Thoracic aorta endothelial cell (primary cell): ENCODE measurements around the gene TRAF4. TPM values are rescaled to one million over a fixed set of nuclear protein-coding genes. Genes with fewer than 3 reads are reported as not detected.

Experiments
- small RNA-seq: library from RNA; depleted of rRNA; stranded (forward); fragments of <200 nt; gene quantifications from one replicate; pipeline ENCODE3, GENCODE V24; 2012
- total RNA-seq: library from RNA; depleted of rRNA; stranded (reverse); fragments of >200 nt; gene quantifications from 2 replicates; pipeline ENCODE4 v1.2.3, GENCODE V29; 2012

Gene TRAF4
- total RNA-seq, result 24.6 and 27.9 TPM in 2 replicates

DNA sequence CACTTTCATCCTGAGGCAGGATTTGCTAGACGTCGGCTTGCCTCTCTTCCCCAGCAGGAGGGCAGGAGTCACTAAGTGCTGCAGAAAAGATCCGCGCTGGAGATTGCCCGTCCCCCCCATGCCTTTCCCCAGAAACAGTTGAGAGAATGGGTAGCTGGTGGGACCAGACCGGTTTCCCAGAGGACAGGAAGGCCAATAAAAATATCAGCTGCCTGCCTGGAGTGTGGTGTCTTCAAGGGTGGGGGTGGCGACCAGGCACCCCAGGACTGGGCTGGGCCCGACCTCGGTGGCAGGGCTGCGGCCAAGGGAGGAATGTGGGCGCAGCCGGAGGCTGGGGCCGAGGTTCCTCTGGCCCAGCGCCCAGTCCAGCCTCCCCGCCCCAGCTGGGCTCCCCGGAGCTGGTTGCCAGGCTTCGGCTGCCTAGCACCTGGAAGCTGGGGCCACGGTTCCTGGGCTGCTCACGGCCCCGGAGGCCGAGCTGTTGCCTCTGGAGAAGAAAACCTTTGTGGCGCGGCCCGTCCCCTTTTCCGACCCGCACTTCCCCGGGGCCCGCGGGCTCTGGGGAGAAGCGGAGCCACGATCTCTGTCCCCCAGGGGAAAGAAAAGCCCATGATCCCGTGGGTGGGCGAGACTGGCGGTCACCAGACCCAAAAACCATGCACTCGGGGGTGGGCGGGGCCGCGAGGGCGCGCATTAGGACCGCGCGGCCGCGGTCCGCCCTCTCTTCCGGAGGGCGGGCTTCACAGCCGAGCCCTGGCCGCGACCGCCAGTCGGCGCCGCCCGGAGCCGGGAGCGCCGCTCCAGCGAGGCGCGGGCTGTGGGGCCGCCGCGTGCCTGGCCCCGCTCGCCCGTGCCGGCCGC, at the start of gene TRAF4:
Gene TRAF4 (plus strand): TSS at position 769 of the 861 bp plus-strand sequence. CDS start 102 bp downstream, outside the sequence.

DNA sequence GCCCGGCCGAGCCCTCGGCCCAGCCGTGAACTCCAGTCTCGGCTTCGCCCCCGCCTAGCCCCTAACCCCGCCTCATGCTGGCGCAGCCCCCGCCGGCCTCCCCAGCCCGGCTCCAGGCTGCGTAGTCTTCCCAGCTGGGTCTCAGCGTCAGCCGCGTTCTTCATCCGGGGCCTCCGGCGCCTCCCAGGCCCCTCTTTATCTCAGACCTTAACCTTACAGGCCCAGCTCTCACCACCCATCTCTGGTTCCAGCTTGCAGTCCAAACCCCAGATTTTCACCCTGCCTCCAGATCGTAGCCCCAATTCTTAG, 32.1 kb upstream of the TRAF4 start, which contains the start of gene PROCA1:
Gene PROCA1 (minus strand): TSS at position 166 of the 309 bp plus-strand sequence. CDS start 228 bp downstream, outside the sequence.

DNA sequence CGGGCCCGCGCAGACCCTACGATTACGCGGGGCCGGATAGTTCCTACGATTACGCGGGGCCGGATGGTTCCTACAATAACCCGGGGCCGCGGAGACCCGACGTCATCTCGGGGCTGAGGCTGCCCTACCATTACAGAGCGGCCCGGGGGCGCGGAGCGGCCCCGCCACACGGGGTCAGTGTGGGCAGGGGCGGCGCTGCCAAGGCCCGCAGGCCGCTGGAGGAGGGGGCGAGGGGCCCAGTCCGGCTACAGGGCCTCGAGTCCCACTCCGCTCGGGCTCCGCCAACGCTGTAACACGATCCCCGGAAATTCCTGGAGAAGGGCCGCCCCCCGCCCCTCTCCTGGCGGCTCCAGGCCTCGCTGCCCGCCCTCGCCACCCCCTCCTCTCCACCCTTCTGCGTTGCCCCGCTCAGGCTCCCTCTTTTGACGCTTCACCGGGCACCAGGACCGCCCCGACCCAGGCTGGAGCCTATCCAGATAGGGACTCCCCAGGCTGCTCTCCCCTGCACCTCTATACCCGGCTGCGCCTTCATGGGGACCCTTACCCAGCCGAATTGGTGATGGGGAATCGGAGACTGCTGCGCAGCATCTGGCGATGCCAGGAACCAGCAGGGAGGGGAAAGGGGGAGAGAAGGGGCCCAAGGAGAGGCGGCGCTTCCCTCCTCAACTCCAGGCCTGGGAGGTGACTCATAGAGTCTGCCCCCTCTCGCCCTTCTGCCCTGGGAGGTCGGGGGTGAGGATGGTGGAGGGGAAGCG, 26.1 kb upstream of the TRAF4 start, which contains the start of gene RAB34:
Gene RAB34 (minus strand): TSS at position 291 of the 755 bp plus-strand sequence. CDS start 602 bp downstream, outside the sequence.

DNA sequence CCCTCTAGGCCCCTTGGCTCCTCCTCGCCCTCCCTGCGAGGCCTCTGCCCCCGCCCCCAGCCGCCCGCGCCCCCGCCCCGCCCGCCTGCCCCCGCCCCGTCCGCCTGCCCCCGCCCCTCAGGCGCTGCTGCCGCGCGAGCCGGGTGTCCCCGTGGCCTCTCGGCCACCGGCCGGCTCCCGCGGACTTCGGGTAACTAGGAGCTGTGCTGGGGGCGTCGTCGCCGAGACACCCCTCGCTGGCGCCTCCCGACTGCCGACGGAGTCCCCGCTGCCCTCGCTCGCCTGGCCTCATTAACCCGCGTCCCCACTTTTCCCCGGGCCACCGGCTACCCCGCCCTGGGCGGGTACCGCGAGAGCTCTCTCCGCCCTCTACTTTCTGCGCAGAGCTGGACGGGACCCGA, 17.6 kb upstream of the TRAF4 start, which contains the start of gene TLCD1:
Gene TLCD1 (minus strand): TSS at position 8 of the 401 bp plus-strand sequence. CDS start 136 bp downstream, outside the sequence.

DNA sequence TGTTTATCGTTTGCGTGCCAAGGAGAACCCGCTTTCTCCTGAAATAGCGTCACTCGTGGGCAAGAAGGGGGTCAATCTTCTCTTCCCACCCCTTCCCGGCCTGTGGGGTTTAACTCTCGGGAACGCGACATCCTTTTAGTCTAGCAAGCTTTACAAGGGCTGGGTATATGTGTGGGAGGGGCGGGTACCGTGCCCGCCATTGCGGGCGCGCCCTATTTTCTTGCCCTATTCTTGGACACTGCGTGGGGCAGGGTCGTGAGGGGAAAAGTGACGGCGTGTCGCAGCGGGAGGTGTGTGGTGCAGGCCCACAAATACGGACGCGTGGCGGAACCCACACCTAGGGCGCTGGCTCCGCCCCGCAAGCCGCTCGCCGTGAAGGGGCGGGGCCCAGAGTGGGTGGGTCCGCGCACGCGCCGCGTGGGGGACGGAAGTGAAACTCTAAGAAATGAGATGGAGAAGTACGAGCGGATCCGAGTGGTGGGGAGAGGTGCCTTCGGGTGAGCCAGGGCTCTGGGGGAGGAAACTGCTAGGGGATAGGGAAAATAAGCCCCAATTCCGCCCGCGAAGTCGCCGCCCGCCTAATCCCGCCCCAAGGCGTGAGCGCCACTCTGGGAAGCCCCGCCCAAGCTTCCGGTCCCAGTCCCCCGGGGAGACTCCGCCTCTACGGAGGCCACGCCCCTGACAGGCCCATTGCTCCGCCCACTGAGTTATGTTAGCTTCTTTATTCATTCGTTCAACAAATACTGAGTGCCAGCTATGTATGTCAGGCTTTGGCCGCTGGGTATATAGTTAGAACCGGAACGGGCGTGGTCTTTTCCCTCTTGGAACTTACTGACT, 15.2 kb upstream of the TRAF4 start, which contains the start of gene NEK8:
Gene NEK8 (plus strand): TSS at position 425 of the 837 bp plus-strand sequence. CDS start 26 bp downstream, at position 451.

Small RNA genes within 50 kb of the gene (small RNA-seq; reads per million reads assigned to genes)
- gene SNORD42A (not detected), gene SNORD42B (1.6 reads per million, percentile 40 among the genes with 10 or more reads in this experiment), gene SNORD4A (not detected), gene SNORD4B (not detected)

Other genes with a start within 250 kb of the TRAF4 start
- gene FOXN1, start 237.7 kb upstream of the TRAF4 start, total RNA-seq, result not detected in 2 replicates
- gene UNC119, start 191.4 kb upstream of the TRAF4 start, total RNA-seq, result 14.1 and 19.3 TPM in 2 replicates
- 43.0 and 62.8 TPM in 2 replicates for gene PIGS, start 172.5 kb upstream of the TRAF4 start, total RNA-seq
- gene ALDOC, start 167.1 kb upstream of the TRAF4 start, total RNA-seq, result 17.7 and 23.4 TPM in 2 replicates
- 45.1 and 65.0 TPM in 2 replicates for gene SPAG5, start 145.0 kb upstream of the TRAF4 start, total RNA-seq
- 12.6 and 12.7 TPM in 2 replicates for gene RSKR, start 129.8 kb upstream of the TRAF4 start, total RNA-seq
- gene BLTP2, start 98.9 kb upstream of the TRAF4 start, total RNA-seq, result 213 TPM in 2 replicates
- 31.2 and 36.7 TPM in 2 replicates for gene SDF2, start 82.1 kb upstream of the TRAF4 start, total RNA-seq
- gene SUPT6H, start 81.8 kb upstream of the TRAF4 start, total RNA-seq, result 55.9 and 65.0 TPM in 2 replicates
- 1.1 and 1.3 TPM in 2 replicates for gene PROCA1, start 32.1 kb upstream of the TRAF4 start, total RNA-seq
- gene RAB34, start 26.1 kb upstream of the TRAF4 start, total RNA-seq, result 24.9 and 96.6 TPM in 2 replicates
- 554 and 645 TPM in 2 replicates for gene RPL23A, start 24.0 kb upstream of the TRAF4 start, total RNA-seq
- gene TLCD1, start 17.8 kb upstream of the TRAF4 start, total RNA-seq, result 0.93 and 1.0 TPM in 2 replicates
- gene NEK8, start 15.2 kb upstream of the TRAF4 start, total RNA-seq, result 1.1 and 1.5 TPM in 2 replicates
- gene FAM222B, start 98.8 kb downstream of the TRAF4 start, total RNA-seq, result 10.5 and 16.9 TPM in 2 replicates
- 49.6 and 66.8 TPM in 2 replicates for gene ERAL1, start 111.0 kb downstream of the TRAF4 start, total RNA-seq
- gene FLOT2, start 153.7 kb downstream of the TRAF4 start, total RNA-seq, result 75.6 and 75.8 TPM in 2 replicates
- 6.4 and 7.4 TPM in 2 replicates for gene DHRS13, start 159.1 kb downstream of the TRAF4 start, total RNA-seq
- gene PHF12, start 207.5 kb downstream of the TRAF4 start, total RNA-seq, result 24.8 and 29.4 TPM in 2 replicates